Astrocyte of the hippocampus (primary cell): Measurements from ENCODE around the gene FAM222A.
A peak's percentile ranks its signal among the peaks of the same experiment; 100 is the strongest.
"Not testable (repeated sequence)": the region's sequence is repeated elsewhere in the genome, so short reads cannot be mapped to it uniquely, and the experiment has no call there.

Experiments used
- DNase-seq: peaks from one replicate; pipeline ENCODE4 v3.0.0; 2011; ENCODE audit warnings: low read depth, low spot score

Gene FAM222A

DNA sequence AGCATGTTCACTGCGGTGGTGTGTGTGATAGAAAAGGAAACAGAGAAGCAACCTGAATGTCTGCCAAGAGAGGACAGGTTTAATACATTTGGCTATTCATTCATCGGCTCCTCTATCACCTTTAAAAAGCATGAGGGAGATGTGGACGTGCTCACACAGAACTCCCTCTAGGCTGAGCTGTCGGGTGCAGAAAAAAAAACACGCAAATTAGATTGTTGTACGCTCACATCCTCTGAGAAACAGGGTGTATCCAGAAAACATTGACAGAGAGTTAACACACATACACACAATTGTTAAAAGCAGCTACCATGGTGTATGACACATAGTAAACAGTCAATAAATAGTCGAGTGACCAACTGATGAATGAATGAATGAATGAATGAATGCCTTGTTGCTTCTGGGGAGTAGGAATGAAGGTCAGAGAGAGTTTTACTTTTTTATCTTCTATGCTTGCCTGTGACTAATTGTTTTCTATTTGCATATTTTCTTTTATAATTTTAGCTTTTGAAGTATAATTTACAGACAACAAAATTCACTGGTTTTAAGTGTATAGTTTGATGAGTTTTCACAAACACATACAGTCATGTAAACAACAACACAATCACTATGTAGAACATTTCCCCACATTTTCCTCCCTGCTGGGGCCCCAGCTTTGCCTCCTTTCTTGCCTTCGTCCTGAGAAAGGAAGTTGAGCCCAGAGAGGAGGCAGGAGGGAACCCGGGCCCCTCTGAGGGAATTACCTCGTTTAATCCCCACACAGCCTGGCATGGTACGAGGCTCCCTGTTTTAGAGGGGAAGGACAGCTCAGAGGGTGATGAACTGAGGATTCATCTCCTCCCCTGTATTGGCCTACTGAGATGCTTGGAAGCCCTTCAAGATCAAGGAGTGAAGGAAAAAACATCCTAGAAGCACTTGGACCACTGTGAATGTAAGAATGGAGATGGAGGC is 19.7 kb upstream of the FAM222A start:
- no peak for DNase-seq

DNA sequence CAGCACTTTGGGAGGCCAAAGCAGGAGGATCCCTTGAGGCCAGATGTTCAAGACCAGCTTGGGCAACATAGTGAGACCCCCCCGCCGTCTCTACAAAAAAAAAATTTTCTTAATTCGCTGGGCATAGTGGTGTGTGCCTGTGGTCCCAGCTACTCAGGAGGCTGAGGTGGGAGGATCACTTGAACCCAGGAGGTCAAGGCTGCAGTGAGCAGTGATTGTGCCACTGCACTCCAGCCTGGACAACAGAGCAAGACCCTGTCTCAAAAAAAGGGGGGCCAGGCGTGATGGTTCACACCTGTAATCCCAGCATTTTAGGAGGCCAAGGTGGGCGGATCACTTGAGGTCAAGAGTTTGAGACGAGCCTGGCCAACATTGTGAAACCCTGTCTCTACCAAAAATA is 19.0 kb upstream of the FAM222A start:
- not testable (repeated sequence) for DNase-seq

DNA sequence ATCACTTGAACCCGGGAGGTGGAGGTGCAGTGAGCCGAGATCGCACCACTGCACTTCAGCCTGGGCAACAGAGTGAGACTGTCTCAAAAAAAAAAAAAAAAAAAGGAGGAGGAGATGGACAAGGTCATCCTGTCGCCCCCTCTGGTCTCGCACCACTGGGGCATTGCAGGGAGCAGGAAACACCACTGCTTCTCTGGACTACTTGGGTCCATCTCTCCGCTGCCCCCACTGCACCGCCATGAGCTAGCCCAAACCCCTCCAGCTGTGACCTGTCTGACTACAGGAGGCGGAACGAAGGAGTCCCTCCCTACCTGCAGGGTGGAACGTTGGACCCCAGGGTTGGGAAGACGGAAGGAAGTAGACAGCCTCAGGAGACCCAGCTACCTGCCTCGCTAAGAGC is 18.2 kb upstream of the FAM222A start:
- no peak for DNase-seq

DNA sequence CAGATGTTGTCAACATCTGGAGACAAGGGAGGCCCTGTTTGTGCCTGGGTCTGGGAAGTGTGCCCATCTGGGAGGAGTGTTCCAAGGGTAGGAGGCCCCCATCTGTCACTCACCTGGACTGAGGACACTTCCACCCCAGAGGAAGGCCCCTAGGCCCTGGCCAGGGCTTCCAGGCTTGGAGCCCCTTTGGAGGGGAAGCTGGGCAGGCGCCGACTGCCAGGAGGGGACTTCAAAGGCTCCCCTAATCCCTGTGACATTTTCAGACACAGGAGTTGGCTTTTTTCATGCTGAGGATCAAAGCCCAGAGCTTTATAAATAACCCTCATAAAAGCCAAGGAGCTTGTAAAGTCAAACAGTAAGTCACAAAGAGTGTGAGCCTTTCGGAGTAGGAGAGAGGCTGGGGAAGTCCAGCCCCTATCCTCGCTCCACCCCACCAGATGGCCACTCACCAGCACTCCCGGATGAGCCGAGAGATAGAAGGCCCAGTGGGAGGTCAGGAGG is 17.6 kb upstream of the FAM222A start:
- no peak for DNase-seq

DNA sequence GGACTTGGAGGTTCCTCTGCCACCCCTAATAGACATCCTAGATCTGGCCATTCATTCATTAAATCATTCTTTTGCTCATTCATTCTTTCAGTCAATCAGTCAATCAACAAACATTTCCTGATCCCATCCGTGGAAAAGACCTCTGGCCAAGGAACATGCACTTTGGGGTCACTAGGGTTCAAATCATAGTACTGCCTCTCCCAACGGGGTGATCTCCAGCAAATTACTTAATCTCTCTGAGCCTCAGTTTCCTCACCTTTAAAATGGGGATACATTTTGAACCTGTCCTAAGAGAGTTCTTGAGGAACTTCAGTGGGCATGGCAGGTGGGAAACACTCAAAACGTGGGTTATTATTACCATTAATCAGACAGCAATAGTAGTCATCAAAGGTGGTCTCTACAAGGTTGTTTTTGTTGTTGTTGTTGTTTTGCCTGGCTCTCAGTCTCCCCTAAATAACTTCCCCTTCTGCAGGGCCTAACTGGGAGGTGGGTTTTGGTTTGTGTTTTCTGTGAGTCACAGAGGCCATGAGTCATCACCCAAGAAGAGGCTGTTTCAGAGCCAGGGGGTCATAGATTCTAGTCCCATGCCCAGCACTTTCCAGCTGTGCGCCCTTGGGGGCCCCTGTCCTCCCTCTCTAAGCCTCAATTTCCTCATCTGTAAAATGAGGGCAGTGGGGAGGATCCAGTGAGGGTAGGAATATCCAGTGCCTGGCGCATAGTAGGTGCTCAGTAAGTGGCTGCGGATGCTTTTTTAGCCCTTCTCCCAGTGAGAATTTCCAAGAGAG is 16.9 kb upstream of the FAM222A start:
- peak; percentile 45 for DNase-seq

DNA sequence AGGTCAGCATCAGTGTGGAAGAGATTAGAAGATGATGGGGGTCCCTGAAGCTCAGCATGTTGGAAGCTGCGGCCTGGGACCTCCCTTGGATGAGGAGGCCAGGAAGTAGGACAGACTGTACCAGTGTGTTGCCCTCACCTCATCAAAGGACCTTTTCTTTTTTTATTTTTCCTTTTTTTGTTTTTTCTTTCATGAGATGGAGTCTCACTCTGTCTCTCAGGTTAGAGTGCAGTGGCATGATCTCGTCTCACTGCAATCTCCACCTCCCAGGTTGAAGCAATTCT is 16.4 kb upstream of the FAM222A start:
- no peak for DNase-seq

DNA sequence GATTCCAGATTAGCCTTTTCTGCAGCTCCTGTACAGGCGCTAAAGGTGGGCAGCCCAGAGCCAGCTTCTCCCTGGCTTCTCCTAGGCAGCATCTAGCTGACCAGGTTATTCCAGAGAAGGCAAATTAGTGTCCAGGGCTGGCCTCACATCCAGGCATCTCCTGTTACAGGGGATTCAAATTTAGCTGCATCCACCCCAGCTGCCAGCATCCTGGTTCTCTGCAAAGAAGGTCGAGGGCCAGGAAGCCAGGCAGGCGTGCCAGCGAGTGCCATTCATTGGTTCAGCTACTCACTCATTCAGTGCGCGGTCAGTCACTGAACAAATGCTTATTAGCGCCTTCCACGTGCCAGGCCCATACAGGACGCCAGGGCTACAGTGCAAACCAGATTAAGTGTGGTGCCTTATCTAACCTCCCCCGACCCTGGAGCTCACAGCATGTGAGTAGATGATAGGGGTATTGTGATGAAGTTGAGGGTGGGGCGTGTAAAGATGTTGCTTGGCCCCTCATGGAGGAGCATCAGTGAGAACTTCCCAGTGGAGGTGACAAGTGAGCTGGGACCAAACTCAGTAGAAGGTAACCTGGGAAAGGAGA is 15.7 kb upstream of the FAM222A start:
- DNase-seq: no peak

DNA sequence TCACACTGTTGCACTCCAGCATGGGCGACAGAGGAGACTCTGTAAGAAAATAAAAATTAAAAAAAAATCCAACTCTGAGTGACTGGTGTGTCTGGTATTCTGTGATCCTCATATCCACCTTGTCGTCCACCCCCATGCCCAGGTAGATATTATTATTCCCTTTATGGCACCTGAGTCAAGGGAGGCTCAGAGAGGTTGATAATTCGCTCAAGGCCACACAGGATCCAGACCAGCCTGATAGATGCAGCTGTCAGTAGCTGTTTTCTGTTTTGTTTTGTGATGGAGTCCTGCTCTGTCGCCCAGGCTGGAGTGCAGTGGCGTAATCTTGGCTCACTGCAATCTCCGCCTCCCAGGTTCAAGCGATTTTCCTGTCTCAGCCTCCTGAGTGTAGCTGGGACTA is 14.8 kb upstream of the FAM222A start:
- no peak for DNase-seq

DNA sequence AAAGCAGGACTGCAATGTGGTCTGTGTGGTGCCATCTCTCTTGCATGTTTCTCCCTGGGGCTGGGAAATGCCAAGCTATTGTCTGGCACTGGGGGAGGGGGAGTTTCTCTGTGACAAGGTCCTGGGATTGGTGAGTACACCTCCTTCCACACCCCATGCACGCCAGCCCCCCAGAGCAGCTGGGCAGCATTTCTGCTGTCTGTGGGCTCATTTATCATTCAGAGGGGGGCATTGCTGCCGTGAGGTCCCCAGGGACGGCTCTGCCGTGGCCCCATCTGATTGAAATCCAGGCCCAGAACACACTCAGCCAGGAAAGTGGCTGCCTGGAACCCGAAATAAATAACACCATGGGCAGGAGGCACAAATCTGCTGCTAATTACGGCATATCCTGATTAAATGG is 12.6 kb upstream of the FAM222A start:
- no peak for DNase-seq

DNA sequence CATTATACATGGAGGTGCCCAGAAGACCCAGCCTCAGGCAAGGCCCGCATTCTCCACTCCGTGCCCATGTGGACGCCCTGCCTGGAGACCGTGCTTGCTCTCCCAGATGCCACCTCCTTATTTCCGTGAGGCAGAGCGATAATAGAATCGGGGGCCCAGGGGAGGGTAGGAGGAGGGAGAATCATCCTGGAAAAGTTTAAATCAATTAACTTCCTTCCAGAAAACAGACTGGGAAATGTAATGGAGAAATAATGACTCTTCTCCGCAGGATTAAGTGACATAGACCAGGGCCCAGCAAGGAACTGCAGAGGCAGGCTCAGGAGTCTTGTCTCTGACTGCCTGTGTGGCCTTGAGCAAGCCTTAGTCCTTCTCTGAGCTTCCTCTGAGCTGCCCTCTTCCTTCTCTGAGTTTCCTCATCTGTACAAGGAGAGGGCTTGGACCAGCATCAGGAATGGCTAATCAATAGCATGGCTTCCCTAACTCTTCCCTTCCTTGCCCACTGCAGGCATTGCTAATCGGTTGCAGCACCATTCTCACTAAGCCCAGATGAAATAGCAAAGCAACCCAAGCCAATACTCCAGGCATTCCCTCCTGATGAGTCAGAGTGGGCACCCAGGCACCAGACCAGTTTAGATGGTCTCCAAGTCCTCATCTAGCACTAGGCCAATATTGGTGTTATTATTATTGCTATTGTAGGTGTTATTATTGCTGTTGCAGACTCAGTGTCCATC is 11.3 kb upstream of the FAM222A start:
- DNase-seq: no peak

DNA sequence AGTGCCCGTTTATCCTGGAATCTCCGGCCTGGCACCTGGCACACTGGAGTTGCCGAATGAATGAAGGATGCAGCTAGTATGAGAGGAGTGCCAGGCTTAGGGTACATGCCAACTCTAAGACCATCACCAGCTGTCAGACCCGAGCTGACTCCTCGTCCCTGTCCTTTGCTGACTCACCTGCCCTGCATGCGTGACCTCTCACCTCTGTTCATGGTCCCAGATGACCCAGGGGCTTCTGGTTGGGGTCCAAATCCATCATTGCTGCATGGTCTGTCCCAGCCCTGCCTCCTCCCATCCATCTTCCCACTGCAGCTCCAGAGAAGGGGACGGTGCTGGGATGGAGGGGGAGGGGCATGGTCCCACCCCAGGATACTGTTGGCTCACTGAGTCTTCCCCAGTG is 9.9 kb upstream of the FAM222A start:
- no peak for DNase-seq

DNA sequence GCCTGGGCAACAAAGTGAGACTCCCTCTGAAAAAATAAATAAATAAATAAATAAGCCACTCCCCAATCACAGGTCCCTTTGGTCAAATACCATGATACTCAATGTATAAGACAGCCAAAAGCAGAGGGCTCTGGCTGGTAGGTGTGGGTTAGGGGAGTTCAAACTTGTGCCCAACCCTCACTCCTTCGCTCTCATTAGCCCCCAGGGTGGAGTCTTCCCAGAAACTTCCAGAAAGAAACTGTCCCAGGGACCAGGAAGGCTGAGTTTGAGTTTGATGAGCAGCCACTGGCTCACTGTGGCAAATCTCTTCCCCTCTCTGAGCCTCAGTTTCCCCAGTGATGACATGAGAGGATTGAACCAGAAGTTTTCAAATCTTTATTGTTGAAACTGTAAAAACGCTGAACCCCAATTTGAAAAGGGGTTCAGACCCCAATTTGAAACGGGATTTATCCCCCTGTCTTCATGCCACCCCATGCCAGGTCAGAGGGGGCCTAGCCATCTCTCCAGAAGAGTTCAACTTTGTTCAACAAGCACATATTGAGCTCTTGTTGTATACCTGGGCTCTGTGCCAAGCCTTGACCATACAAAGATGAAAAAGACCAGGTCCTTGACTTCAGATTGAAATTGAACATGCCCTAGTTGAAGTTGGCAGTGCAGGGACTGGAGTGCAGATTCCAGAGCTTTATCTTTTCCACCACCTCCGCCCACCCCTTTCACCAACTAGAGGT is 9.1 kb upstream of the FAM222A start:
- DNase-seq: no peak

DNA sequence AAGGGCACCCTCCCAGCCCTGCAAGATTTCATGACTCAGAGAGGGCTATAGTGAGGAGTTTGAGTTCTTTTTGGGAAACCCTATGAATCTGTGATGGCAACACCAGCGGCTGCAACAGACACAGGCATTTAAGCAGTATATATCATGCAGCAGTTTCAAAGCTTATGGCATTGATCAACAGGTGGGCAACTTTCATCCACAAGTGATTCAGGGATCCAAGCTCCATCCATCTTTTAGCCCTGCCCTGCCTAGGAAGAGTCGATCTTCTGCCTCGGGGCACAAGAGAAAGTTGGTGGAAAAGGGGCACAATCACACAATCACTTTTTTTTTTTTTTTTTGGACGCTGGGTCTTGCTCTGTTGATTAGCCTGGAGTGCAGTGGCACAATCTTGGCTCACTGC is 8.3 kb upstream of the FAM222A start:
- no peak for DNase-seq

DNA sequence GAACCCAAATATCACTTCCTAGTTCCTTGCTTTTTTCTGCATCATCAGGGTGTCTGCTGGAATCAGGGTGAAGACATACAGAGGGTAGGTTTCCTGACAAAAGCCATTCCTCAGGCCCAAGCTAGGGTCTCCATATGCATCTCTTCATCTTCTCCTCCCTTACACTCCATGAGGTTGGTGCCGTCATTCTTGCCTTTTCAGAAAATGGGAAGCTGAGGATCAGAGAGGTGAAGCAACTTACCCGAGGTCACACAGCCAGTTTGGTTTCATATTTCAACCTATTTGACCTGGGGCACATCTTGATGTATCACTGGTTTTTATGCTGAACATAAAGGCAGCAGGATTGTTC is 7.3 kb upstream of the FAM222A start:
- DNase-seq: no peak

DNA sequence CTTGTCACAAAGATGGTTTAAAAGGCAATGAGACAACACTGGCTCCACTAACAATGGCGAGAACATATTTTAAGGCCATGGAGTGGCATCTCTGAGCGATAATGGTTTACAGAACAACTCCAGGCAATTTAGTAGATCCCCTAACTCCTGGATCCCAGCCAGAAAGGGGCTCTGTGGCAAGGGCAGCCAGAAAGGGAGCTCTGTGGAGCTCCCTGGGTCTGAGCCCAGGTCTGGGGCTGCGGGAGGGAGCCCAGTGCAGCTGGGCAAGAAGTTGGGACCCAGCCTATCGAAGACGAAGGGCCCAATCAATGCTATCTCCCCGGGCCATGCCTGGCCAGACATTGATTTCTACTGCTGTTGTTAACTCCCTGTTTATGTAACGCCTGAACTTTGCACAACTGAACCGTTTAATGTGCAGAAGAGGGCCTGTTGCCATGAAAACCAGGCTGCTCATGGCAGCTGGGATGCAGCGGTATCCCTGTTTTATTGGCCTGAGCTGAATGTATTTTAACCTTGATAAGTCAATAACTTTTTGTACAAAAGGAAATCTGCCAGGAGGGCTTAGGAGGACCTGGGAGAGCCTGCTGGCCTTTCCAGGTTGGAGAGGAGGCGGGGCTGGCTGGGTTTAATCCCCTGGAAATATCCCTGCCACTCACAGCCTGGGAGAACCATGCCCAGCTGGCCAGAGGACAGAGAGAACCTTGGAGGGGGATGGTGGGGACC is 6.7 kb upstream of the FAM222A start:
- DNase-seq: no peak

DNA sequence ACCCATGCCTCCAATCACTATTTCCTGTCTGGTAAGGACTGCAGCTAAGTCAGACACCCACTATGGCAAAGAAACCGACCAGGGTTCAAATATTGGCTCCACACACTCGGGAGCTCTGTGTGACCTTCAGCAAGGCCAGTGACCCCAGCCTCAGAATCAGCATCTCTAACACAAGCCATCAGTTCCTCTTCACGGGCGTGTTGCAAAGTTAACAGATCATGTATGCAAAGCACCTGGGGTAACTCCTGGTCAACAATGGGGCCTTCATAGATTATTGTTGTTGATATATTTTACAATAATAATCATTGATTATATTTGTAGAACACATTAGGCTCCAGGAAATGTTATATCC is 6.2 kb upstream of the FAM222A start:
- DNase-seq: no peak

DNA sequence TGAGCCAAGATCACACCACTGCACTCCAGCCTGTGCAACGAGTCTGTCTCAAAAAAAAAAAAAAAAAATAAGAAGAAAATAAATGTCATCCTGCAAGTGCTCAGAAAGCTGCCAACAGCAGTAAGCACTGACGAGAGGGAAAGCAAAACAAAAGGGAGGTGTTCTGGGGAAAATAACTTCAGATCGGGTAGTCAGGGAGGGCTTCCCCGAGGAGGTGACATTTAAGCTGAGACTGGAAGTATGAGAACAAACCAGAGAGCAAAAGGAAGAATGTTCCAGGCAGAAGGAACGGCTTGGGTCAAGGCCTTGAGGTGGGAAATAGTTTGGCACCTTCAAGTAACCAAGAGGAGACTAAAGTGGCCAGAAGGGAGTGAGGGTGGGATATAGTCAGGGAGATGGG is 4.7 kb upstream of the FAM222A start:
- no peak for DNase-seq

DNA sequence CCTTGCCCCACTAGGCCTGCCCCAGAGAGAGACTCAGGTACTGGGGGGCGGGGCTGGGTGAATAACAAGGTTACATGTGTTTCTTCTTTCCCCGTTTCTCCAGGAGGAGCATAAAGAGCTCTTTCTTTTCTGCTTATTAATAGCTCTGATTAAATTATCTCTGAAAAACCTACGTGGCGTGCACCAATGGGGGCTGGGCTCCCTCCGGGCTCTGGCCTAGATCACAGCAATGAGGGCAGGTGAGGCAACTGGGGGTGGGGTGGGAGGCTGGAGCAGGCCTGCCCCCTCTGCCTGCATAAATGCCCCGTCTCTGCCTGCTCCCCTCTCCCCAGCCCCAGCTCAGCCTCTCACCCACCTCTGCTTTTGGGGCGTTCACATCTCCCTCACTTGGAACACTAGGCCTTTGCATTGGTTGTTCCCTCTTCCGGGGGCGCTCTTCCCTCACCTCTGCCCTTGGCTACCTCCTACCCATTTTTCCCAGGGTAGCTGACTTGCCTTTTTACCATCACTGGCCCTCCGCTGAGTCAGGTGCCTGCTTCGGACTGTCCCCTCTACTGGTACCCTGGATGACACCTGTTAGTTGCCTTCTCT is 4.1 kb upstream of the FAM222A start:
- DNase-seq: no peak

DNA sequence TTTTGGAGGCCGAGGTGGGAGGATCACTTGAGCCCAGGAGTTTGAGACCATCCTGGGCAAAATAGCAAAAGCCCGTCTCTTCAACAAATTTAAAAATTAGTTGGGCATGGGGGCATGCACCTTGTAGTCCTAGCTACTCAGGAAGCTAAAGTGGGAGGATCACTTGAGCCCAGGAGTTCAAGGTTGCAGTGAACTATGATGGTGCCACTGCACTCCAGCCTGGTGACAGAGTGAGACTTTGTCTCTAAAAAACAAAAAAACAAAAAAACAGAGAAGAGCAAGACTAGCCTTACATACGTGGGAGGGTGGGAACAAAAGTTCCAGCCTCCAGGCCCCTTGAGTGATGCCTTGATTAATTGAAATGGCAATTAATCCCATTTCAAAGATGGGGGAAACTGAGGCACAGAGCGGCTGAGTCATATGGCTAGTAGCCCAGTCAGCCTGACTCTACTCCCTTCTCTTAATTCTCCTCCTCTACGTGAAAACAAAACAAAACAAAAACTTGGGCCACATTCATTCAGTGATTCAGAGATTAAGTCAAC is 3.3 kb upstream of the FAM222A start:
- peak; percentile 36 for DNase-seq
